Middle frontal gyrus (tissue), 1 donor: ENCODE data around the gene CNTNAP3B.
"Not testable (repeated sequence)": the region's sequence is repeated elsewhere in the genome, so short reads cannot be mapped to it uniquely, and the experiment has no call there.

Experiments
- DNase-seq: peaks from one replicate; pipeline ENCODE4 v3.0.0-alpha.2; 2015; ENCODE audit warnings: low spot score; ENCODE audit errors: extremely low spot score

The CNTNAP3B gene

DNA sequence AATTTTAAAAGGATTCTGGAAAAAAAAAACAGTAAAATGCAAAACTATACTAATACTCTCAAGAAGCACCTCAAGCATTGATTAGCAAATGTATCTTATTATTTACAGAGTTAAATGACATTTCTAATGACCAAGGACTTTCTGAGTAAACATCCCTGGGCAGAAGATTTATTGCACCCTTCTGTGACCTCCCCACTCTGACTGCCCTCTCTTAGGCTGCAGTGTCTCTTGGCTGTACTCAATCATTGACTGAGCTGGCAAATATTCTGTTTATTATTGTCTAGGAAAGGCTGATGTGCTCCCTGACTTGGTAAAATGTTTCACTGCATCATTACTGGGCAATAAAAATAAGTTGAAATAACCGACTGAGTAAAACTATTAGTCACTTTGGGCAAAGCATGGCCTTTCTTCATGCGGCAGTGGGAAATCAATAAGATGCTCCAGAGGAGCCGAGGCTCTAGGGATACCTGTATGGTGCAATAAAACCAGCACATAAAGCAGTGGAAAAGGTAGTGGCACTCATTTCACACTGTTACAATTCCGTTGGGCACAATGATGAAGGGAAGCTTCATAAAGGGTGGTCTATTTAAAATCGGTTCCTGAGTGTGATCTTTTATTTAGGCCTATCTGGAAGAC, 151.1 kb downstream of the CNTNAP3B start:
- DNase-seq: not testable (repeated sequence)

DNA sequence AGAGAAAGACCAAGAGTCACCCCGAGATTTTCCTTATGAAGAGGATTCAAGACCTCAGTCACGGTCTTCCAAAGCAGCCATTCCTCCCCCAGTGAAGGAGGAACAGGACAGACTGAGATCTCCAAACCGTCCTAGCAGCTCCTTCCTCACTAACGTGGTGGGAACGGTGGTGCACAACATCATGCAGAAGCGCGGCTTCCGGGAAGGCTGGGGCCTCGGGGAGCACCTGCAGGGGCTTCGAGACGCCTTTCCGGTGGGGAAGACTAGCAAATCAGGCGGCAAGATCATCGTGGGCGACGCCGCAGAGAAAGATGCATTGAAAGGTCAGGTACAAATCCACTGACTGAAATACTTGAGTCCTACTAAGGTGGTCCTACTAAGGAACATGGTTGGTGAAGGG, 154.3 kb downstream of the CNTNAP3B start:
- DNase-seq: not testable (repeated sequence)

DNA sequence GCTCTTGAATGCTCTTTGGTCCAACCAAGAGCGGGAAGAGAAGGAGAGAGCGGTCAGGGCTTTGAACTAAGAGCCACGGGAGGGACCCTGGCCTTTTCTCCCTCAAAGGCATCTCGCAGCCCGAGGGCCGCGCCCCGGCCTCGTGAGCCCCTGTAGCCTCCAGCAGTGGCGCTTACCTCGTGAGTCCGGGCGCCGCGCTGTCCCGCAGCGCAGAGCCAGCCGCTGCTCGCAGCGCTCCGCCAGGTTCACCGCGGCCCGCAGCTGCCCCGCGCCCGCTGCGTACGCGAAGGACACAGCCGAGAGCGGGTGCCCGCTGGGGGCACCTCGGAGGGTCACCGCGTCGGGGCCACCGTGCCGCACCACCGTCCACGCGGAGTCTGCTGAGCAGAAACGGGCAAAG, 176.2 kb downstream of the CNTNAP3B start:
- DNase-seq: not testable (repeated sequence)

DNA sequence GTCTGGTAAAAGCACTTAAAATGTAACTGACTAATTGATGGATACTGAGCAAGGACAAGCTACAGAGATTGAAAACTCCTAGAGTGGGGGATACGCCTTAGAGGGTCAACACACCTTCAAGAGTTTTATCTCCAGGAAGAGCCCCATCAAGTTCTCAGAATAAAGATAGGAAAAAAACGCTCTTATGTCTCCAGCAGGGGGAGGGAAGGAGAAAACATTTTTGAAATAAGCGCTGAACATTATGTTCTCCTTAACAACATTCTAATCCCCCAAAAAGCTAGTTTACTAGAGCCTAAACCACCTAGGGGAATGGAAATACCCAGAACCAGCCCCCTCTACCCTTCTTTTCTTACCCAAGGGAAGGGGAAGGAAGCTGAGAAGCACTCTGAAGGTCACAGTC, 187.5 kb downstream of the CNTNAP3B start:
- DNase-seq: not testable (repeated sequence)

DNA sequence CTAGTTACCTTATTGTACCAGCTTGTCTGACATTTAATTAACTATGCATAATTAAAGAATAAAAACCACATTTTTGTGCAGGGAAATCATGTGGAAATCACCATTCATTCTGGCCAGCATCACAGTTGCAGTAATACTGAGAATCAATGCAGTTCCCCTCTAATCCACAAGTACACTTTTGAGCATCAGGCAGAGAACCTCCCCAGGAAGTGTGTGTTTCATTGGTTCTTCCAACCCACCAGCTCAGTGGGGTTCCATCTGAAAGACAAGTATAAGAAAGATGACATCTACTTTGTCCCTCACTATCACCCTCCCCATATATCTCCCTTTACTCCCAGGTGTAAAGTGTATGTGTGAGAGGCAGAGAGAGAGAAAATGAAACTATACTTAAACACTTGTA, 191.1 kb downstream of the CNTNAP3B start:
- DNase-seq: not testable (repeated sequence)

DNA sequence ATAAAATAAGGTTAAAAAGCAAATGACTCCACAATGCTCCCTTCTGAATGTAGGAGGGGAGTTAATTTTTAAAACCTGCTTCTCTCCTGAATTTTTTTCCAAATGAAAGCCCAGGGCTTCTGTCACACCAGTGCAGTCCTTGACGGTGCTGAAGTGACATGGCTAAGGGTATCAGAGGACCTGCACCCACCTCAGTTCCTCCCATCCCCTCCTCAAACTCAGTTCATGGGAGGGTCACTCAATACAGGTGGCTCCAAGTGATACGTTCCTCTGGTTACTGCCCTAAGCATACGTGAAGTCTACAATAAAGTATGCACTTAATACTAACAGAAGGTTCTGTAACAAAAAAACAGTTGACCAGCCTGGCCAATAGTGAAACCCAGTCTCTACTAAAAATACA, 193.5 kb downstream of the CNTNAP3B start:
- not testable (repeated sequence) for DNase-seq

DNA sequence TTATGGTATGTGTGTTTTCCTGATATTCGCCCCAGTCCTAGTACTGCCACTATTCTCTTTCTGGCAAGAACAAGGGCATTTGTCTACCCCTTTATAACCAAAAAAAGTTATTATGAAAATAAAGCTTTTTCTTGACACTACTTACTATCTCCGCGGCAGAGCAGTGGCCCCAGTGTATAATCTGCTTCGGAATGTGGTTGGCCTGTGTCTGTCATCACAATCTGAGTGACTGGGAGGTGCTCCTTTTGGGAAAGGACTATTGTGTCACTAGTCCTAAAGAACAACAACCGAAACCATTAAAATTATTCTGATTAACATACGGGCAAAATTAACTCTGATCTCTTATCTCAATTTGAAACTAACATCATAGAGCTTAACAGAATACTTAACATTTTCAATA, 200.1 kb downstream of the CNTNAP3B start:
- DNase-seq: not testable (repeated sequence)

DNA sequence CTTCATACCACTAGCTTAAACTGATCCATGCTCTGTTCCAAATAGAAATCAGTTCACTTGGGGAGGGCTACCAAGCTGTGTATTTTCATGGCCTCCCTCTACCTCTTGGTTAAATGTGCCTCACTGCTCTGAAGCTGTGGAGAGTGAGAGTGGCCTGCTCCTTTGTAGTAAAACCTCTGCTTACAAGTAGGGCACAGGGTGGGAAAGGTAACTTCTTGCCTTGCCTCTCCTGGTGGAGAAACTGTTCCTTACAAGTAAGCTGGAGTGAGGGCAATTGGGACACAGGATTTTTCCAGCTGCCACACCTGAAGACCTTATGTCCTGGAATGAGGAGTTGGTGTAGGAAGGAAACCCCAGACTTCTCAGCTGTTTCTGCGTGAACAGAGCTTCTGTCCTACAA, 211.9 kb downstream of the CNTNAP3B start:
- not testable (repeated sequence) for DNase-seq

DNA sequence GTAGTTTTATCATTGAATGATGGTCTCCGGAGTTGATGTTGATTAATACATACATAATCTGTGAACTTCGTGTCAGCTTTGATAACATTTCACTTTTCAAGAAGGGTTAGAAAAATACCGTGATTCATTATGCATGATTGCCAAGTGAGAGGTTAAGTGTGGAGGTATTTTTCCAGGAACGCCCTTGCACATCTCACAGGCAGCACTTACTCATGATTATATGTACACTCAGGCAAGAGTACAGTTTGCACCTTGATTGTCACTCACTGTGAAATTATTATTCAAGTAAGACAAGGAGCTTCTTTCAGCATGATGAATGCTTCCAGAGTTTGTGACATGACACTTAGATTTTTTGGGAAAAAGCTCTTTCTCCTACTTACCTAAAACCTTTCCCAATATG, 223.7 kb downstream of the CNTNAP3B start:
- DNase-seq: not testable (repeated sequence)

DNA sequence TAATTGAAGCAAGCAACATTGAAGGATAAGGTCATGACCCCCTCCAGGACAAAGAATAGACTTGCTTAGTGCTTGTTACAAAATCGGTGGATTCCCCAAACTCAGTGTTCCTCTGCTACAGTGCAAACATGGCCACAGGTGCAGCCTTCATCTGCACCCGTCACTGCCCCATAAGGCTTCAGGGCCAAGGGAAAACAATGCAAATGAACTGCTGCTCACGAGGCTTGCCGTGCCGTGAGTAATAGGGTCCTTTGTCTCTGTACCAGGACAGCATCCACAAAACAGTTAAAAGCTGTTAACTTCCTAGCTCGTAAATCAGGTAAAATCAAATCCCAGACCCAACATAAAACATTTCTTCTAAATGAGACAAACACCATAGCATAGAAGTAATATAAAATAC, 226.5 kb downstream of the CNTNAP3B start:
- DNase-seq: not testable (repeated sequence)

DNA sequence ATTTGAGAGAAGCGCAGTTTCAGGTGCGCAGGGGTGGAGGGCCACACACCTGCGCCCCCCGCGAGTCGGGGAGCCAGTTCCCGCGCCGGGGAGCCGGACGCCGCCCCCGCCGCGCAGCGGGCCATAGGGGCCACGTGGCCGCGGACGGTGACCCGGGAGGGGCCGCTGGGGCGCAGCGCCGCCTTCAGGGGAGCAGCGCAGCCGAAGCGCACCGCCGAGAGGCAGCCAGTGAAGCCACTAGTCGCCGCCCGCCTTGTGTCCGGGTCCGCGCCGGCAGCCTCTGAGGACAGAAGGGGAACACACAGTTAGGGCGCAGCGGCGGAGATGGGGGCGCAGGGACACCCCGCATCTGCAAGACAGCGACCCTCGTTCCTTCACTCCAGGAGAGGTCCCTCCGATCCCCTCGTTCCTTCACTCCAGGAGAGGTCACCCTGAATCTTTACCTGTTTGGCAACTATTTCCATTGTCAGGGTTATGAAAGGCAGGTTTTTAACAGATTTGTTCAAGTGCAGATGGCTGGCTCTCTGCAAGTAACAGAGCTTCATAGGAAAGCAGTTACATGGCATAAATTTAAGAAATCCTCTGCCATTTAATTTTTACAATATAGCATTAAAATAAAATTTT, 230.4 kb downstream of the CNTNAP3B start:
- DNase-seq: not testable (repeated sequence)

DNA sequence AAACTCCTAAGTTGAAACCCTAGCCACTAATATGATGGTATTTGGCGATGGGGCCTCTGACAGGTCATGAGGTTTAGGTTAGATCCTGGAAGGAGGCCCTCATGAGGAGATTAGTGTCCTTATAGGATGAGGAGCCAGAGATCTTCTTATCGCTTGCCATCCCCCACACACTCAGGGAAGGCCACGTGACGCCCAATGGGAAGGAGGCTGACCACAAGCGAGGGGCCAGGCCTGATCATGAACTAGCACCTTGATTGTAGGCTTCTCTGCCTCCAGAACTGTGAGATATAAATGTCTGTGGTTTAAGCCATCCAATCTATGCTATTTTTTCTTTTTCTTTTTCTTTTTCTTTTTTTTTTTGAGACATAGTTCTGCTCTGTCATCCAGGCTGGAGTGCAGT, 254.7 kb downstream of the CNTNAP3B start:
- DNase-seq: not testable (repeated sequence)

DNA sequence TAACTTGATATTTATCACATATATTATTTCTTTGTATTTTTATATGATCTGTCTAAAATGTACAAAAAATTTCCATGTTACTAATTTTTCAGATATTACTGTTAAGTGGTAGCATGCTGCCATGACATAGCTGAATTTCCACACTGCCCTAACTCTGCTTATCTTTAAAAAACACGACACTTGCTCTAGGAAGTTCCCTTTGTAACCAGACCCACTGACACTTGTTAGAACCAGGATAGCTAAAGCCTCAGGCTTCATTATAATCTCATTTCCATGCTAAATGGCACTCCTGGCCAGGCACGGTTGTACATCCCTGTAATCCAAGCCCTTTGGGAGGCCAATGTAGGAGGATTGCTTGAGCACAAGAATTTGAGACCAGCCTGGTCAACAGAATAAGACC, 273.8 kb downstream of the CNTNAP3B start:
- not testable (repeated sequence) for DNase-seq

DNA sequence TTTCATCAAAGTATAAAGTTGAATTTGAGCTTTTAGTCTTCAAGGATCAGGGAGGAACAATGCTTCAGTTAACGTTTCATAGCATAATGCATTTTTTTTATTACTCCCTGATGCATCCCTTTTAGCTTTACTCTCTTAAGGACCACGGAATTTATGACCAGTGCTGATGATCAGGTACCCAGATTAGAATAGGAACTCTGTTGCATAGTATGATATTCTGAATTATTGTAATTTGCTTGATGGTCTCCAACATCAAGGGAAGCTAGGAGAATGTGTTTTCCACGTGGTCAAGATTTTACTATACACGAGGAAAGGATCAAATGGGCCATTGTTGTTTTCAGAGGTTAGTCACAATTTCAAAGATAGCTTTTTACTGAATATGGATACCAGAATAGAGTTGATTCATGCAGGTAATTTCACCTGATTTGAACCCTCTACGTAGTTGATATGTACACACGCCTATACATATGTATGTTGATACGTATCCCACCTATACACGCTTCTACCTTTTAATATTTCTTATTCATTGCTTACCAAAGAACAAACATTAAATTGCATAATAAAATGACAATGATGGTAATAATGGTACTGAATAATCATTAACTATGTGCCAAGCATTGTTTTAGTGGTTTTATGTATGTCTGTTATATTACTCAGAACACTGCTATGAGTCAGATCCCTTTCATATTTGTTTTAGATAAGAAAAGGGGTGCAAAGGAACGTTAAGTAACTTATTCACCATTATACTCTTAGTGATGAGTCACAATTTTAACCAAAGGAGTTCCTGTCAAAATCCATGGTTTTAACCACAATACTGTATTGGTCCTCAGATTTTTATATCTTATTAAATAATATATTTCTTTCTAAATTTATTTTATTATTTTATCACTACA, 277.1 kb downstream of the CNTNAP3B start:
- DNase-seq: not testable (repeated sequence)

DNA sequence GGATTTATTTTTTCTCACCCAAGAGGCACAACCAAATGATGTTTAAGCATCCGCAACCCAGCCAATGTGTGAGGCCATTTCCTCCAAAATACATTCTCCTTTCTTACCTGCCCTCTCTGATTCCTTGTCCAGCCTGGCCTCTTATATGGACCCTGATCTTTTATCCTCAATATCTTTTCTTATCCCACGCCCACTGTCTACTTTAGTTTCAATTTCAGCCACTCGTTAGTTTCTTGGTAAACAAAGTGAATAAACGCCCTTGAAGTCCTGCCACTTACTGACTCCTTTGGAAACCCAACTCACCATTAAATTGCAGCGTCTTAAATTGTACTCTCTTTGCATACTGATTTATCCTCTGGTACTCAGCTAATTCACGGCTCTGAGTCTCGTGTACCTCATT, 281.4 kb downstream of the CNTNAP3B start:
- not testable (repeated sequence) for DNase-seq
